HG02763 (cell line): ENCODE measurements around the gene WFS1.

Source experiments
- ATAC-seq: cut with Tn5 transposase; IDR thresholded peaks from one replicate; pipeline ENCODE4 v1.9.1; 2021; ENCODE audit warnings: mild to moderate bottlenecking, moderate library complexity; ENCODE audit not compliant: unreplicated experiment

WFS1 gene

GRCh38 chr4:6337331-6337935 lies 67.8 kb downstream of the WFS1 start:
- no peak for ATAC-seq

GRCh38 chr4:6338175-6338950 lies 68.7 kb downstream of the WFS1 start:
- ATAC-seq: no peak

- no peak for ATAC-seq
Observed at GRCh38 chr4:6338951-6339817, 69.5 kb downstream of the WFS1 start.

GRCh38 chr4:6339818-6340445 lies 70.3 kb downstream of the WFS1 start:
- no peak for ATAC-seq

DNA sequence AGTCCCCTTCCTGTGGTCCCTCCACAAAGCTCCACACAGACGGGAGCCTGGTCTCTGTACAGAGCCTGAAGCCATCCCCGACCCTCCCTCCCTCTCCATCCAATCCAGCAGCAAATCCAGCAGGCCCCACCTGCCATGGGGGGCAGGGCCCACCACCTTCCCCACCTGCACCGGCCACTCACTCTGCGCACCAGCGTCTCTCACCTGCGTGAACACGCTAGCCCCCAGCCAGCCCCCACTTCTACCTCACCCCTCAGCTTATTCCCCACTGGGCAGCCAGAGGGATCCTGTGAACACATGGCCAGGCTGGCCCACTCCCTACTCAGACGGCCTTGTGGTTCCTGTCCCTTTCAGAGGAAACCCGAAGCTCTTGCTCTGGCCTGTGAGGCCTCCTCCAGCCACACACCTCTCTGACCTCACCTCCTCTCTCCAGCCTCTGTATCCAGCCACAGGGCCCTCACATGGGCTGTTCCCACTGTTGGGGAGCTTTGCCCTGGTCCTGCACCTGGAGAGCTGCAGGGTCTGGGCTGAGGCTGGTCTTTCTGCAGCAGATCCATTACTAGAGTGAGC lies 70.9 kb downstream of the WFS1 start:
- ATAC-seq: no peak

- no peak for ATAC-seq
Observed at GRCh38 chr4:6341696-6342095, 72.0 kb downstream of the WFS1 start.

GRCh38 chr4:6342530-6343293 lies 73.1 kb downstream of the WFS1 start:
- no peak for ATAC-seq

GRCh38 chr4:6343939-6344408 lies 74.3 kb downstream of the WFS1 start:
- ATAC-seq: no peak

DNA sequence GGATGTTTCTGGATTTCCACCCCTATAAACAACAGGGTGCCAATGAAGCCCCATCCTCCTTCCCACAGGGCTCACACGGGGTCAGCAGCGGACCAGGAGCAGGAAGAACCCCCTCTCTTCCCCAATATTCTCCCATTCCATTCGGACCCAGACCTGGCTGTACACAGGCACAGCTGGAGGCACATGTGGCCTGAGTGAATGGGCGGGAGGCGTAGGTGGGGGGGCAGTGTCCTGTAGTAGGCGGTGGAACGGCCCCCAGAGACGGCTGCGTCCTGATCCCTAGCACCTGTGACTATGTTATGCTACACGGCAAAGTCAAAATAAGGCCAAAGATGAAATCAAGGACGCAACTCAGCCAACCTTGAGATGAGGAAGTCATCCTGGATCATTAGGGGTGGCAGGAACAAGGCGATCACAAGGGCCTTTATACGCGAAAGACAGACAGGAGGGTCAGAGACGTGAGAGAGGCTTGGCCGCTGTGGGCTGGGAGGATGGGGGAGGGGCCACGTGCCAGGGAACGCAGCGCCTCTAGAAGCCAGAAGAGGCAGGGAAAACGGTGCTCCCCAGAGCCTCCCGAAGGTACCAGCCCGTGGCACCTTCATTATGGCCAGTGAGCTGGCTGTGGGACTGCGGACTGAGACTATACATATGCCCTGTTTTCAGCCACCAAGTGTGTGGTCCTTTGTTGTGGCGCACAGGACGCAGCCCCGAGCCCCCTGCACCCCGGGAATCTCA lies 75.6 kb downstream of the WFS1 start:
- no peak for ATAC-seq

GRCh38 chr4:6345866-6346265 lies 76.2 kb downstream of the WFS1 start:
- no peak for ATAC-seq

- ATAC-seq: no peak
Observed at GRCh38 chr4:6346373-6347110, 76.9 kb downstream of the WFS1 start.

DNA sequence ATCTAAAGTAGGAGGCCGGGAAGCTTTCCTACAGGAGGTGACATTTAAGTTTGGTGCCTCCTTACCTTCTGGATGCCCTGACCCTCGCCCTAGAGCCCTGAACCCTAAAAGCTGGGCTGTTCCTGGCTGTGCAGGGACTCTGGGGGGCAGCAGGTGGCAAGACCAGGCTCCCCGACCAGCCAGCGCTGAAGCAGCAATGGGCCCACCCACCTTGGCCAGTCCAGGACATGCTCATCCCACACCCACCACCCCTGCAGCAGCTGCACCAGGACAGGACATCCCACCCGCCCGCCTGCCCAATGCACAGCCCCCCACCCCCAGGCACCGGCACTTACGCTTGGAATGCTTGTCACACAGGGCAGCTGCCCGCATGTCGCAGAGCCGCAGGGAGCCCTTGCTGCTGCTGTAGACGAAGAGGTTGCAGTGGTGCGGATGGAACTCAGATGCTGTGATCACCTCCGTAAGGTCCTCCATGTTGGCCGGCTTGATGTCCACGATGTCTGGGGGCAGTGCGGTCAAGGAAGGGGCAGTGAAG lies 77.9 kb downstream of the WFS1 start:
- no peak for ATAC-seq

DNA sequence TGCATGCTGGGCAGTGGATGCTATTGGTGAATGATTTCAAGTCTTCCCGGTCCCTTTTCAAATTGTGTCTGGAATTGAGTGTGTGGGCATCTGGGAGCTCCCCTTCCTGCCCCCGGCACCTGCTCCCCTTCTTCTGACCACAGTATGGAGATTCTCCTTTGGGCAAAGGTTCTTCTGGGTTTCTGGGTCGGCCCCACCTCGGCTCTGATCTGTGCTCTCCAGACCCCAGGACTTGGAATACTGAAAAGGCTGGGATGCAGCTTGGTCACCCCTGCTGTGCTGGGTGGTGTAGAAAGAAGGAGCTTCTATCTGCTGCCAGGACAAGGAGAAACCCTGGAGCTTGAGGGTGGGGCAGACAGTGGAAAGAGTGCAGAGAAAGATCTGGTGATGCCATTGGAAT lies 78.8 kb downstream of the WFS1 start:
- no peak for ATAC-seq

- no peak for ATAC-seq
Observed at GRCh38 chr4:6349896-6350603, 80.4 kb downstream of the WFS1 start.

DNA sequence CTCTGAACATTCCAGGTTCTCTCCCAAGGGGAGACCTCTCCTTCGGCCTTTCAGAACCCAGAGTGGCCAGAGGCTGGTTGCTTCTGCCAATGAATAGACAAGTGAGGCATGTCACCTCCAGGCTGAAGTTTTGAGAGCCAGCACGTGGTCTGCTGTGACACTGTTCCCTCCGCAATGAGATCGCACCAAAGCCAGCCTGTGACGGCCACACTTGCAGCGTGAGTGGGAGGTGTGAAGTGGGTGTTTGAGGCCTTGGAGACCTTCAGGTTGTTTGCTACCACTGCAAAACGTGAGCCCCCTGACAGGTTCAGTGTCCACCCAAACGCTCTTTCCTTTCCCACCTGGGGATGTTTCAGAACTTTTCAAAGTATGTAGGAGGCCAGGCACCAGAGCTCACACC lies 81.0 kb downstream of the WFS1 start:
- no peak for ATAC-seq

GRCh38 chr4:6351246-6352000 lies 81.8 kb downstream of the WFS1 start:
- ATAC-seq: no peak

- no peak for ATAC-seq
Observed at GRCh38 chr4:6352031-6352692, 82.5 kb downstream of the WFS1 start.
